22Rv1 (cell line): ENCODE results near the gene CCDC7.
"Not testable (repeated sequence)": the region's sequence is repeated elsewhere in the genome, so short reads cannot be mapped to it uniquely, and the experiment has no call there.

ENCODE experiments used
- H3K27ac ChIP-seq: fragments of 450-650 bp; 2 replicates; pipeline ENCODE4 v1.5.1; 2017
- CTCF ChIP-seq: fragments of 450-650 bp; IDR thresholded peaks from 2 replicates; pipeline ENCODE4 v1.5.1; 2017; ENCODE audit warnings: mild to moderate bottlenecking
- ZFX ChIP-seq: fragments of 450-650 bp; IDR thresholded peaks from 2 replicates; pipeline ENCODE4 v1.6.1; 2017; ENCODE audit warnings: antibody characterized with exemption, borderline replicate concordance

CCDC7 gene

GRCh38 chr10:32454148-32454547 lies 8.2 kb downstream of the CCDC7 start:
- no peak overlapping the region for H3K27ac ChIP-seq
- TF ChIP-seq ZFX: no peak
- TF ChIP-seq CTCF: no peak

GRCh38 chr10:32459051-32459698 lies 13.2 kb downstream of the CCDC7 start:
- no peak for TF ChIP-seq CTCF
- TF ChIP-seq ZFX: no peak
- H3K27ac ChIP-seq: no peak overlapping the region

GRCh38 chr10:32461203-32461602 lies 15.3 kb downstream of the CCDC7 start:
- TF ChIP-seq ZFX (no peak), CTCF (no peak)
- no peak overlapping the region for H3K27ac ChIP-seq

GRCh38 chr10:32471232-32471631 lies 25.3 kb downstream of the CCDC7 start:
- no peak overlapping the region for H3K27ac ChIP-seq
- no peak for TF ChIP-seq CTCF
- no peak for TF ChIP-seq ZFX

- no peak overlapping the region for H3K27ac ChIP-seq
- TF ChIP-seq CTCF (no peak), ZFX (no peak)
Measured at GRCh38 chr10:32477499-32477898, 31.6 kb downstream of the CCDC7 start.

GRCh38 chr10:32481606-32482005 lies 35.7 kb downstream of the CCDC7 start:
- no peak overlapping the region for H3K27ac ChIP-seq
- TF ChIP-seq CTCF: no peak
- no peak for TF ChIP-seq ZFX

- H3K27ac ChIP-seq: not testable (repeated sequence)
Measured at GRCh38 chr10:32483019-32483502, 37.1 kb downstream of the CCDC7 start.

- not testable (repeated sequence) for H3K27ac ChIP-seq
Measured at GRCh38 chr10:32488038-32488437, 42.1 kb downstream of the CCDC7 start.

- no peak for TF ChIP-seq ZFX
- no peak for TF ChIP-seq CTCF
Measured at GRCh38 chr10:32489158-32489557, 43.2 kb downstream of the CCDC7 start.

More at GRCh38 chr10:32489158-32489557, 43.2 kb downstream of the CCDC7 start:
- no peak overlapping the region for H3K27ac ChIP-seq
